Keratinocyte (primary cell): ENCODE results near the gene FTCD. TPM values are rescaled to one million over a fixed set of nuclear protein-coding genes. Genes with fewer than 3 reads are reported as not detected.
A peak's percentile ranks its signal among the peaks of the same experiment; 100 is the strongest.
"Not testable (repeated sequence)": the region's sequence is repeated elsewhere in the genome, so short reads cannot be mapped to it uniquely, and the experiment has no call there.

Experiments
- DNase-seq: peaks from one replicate; pipeline ENCODE4 v3.0.0-alpha.2; 2011; ENCODE audit warnings: low read depth, missing footprints, low spot score
- FAIRE-seq: peaks from 2 replicates; lab custom pipeline; 2011; peaks lifted over from hg19 to GRCh38; lab: Jason Lieb, UNC
- H2AFZ ChIP-seq: 2 replicates; pipeline ENCODE4 v1.6.0; 2012; ENCODE audit warnings: low read length, control low read depth, inconsistent platforms; ENCODE audit not compliant: control insufficient read depth
- H3K27ac ChIP-seq: 2 replicates; pipeline ENCODE4 v1.5.1; 2011; ENCODE audit warnings: low read length; ENCODE audit not compliant: control insufficient read depth, insufficient read depth
- H3K27me3 ChIP-seq: 3 replicates; pipeline ENCODE4 v1.6.0; 2011; ENCODE audit warnings: low read length; ENCODE audit not compliant: control insufficient read depth, insufficient read depth; ENCODE audit errors: extremely low read depth
- H3K36me3 ChIP-seq, 2 experiments: 2 replicates in 1 of 2; 3 replicates in 1 of 2; pipeline ENCODE4 v1.5.1; 2011; ENCODE audit warnings: low read length in 2 of 2, mild to moderate bottlenecking in 1 of 2; ENCODE audit not compliant: control insufficient read depth in 2 of 2, insufficient read depth in 2 of 2; ENCODE audit errors: extremely low read depth in 1 of 2
- H3K4me1 ChIP-seq: 3 replicates; pipeline ENCODE4 v1.5.1; 2011; ENCODE audit warnings: low read length; ENCODE audit not compliant: control insufficient read depth, insufficient read depth; ENCODE audit errors: extremely low read depth
- H3K4me2 ChIP-seq: 3 replicates; pipeline ENCODE4 v1.6.0; 2011; ENCODE audit warnings: low read depth, low read length; ENCODE audit not compliant: control insufficient read depth, insufficient read depth; ENCODE audit errors: extremely low read depth
- H3K4me3 ChIP-seq, 3 experiments: fragments of 200-600 bp in 1 of 3; sonication (generic) in 1 of 3; 2 replicates in 2 of 3; 3 replicates in 1 of 3; pipeline ENCODE4 v1.5.1; 2011 to 2016; ENCODE audit warnings: low read length in 3 of 3, mild to moderate bottlenecking in 3 of 3, control low read depth in 2 of 3, inconsistent platforms in 1 of 3, low read depth in 1 of 3, mixed read lengths in 1 of 3, mixed run types in 1 of 3, moderate library complexity in 1 of 3; ENCODE audit not compliant: control insufficient read depth in 2 of 3, insufficient read depth in 2 of 3; ENCODE audit errors: extremely low read depth in 1 of 3
- H3K79me2 ChIP-seq: 2 replicates; pipeline ENCODE4 v1.6.0; 2012; ENCODE audit warnings: low read length; ENCODE audit not compliant: control insufficient read depth, insufficient read depth
- H3K9ac ChIP-seq: 3 replicates; pipeline ENCODE4 v1.6.0; 2011; ENCODE audit warnings: low read length; ENCODE audit not compliant: control insufficient read depth, insufficient read depth; ENCODE audit errors: extremely low read depth
- H3K9me1 ChIP-seq: 3 replicates; pipeline ENCODE4 v1.6.0; 2011; ENCODE audit warnings: low read length; ENCODE audit not compliant: control insufficient read depth, insufficient read depth; ENCODE audit errors: extremely low read depth
- H3K9me3 ChIP-seq: 2 replicates; pipeline ENCODE4 v1.5.1; 2012; ENCODE audit warnings: low read depth, low read length; ENCODE audit not compliant: control insufficient read depth
- H4K20me1 ChIP-seq: 3 replicates; pipeline ENCODE4 v1.6.0; 2011; ENCODE audit warnings: low read length; ENCODE audit not compliant: control insufficient read depth, insufficient read depth; ENCODE audit errors: extremely low read depth
- CTCF ChIP-seq, 3 experiments: IDR thresholded peaks in 1 of 3; conservative IDR thresholded peaks in 1 of 3; optimal IDR thresholded peaks in 1 of 3; 2 replicates in 2 of 3; 3 replicates in 1 of 3; pipeline versions ENCODE3 to v1.5.1; 2011; ENCODE audit warnings: low read length in 3 of 3, mild to moderate bottlenecking in 3 of 3, moderate library complexity in 2 of 3, control low read depth in 1 of 3, inconsistent platforms in 1 of 3; ENCODE audit not compliant: insufficient read depth in 2 of 3; ENCODE audit errors: extremely low read depth in 1 of 3
- EZH2 ChIP-seq: IDR thresholded peaks from one replicate; pipeline ENCODE4 v1.6.1; 2012; ENCODE audit warnings: inconsistent platforms, mild to moderate bottlenecking, low read length, moderate library complexity
- dilution Hi-C: fragments of 300-500 bp; cut with MboI; formaldehyde crosslinking; loops from one replicate; pipeline ENCODE4 v1.7.0; 2020; ENCODE audit warnings: low sequenced_read_pairs; ENCODE audit not compliant: extremely low pct_ligation_motif_present
- polyA plus RNA-seq, 5 experiments: library from polyadenylated mRNA; depleted of rRNA in 3 of 5; stranded (reverse) in 3 of 5; stranded (forward) in 1 of 5; unstranded in 1 of 5; fragments of >200 nt; gene quantifications; 1 replicate in 1 of 5; 2 replicates in 3 of 5; 3 replicates in 1 of 5; pipeline versions ENCODE4 v1.2.1 to v1.2.3, GENCODE V29; 2011 to 2012; ENCODE audit warnings: missing spikeins in 2 of 5, low read depth in 1 of 5, low replicate concordance in 1 of 5

FTCD gene
- polyA plus RNA-seq, 1 donor (not counting 4 experiments of a cell fraction or from before 2014, with no cell fraction given): not detected

GRCh38 chr21:46184625-46185555 is 29.5 kb upstream of the FTCD start:
- DNase-seq (no peak), FAIRE-seq (no peak)
- Histone ChIP-seq H3K27me3 (no peaks in the 10 kb centered on the region), H3K4me2 (peak overlapping the region; percentile 73), H4K20me1 (peaks cover 3% of the 10 kb centered on the region), H3K4me3 (peak overlapping the region; percentile 36 to 73 (median 63)), H3K36me3 (peaks cover 7 to 11% of the 10 kb centered on the region in 2 experiments), H3K9me1 (no peaks in the 10 kb centered on the region), H3K9ac (peak overlapping the region; percentile 62), H3K79me2 (no peaks in the 10 kb centered on the region), H3K9me3 (no peaks in the 10 kb centered on the region), H2AFZ (peak overlapping the region; percentile 68), H3K4me1 (peaks cover 15% of the 10 kb centered on the region), H3K27ac (peak overlapping the region; percentile 63)
- dilution Hi-C loops: no loop called here
- TF ChIP-seq EZH2 (no peak), CTCF (optimal IDR thresholded peaks at IDR 0.05 in 1 of 3, IDR thresholded peaks at IDR 0.05 in 1 of 3, conservative IDR thresholded peaks at IDR 0.05 in 1 of 3; ENCODE audit: extremely low read depth in 1 of 3, insufficient read depth in 2 of 3, low read length in 3 of 3) (no peak)

- dilution Hi-C loops: no loop called here
- no peak for TF ChIP-seq EZH2
- no peak for TF ChIP-seq CTCF (optimal IDR thresholded peaks at IDR 0.05 in 1 of 3, IDR thresholded peaks at IDR 0.05 in 1 of 3, conservative IDR thresholded peaks at IDR 0.05 in 1 of 3; ENCODE audit: extremely low read depth in 1 of 3, insufficient read depth in 2 of 3, low read length in 3 of 3)
Observed at GRCh38 chr21:46183910-46184624, 28.7 kb upstream of the FTCD start, which contains the start of gene SPATC1L. SPATC1L (minus strand) TSS chr21:46184459; CDS start chr21:46182816, 1,643 bp downstream.

GRCh38 chr21:46183337-46183909 is 28.0 kb upstream of the FTCD start:
- H3K36me3 ChIP-seq, H3K27me3 ChIP-seq, DNase-seq, H3K4me1 ChIP-seq, FAIRE-seq, H4K20me1 ChIP-seq, H3K79me2 ChIP-seq, H3K9me1 ChIP-seq, H3K27ac ChIP-seq, H2AFZ ChIP-seq, H3K9me3 ChIP-seq, dilution Hi-C loops: not testable (repeated sequence)
- H3K9ac ChIP-seq: peak overlapping the region; percentile 62
- H3K4me2 ChIP-seq: peak overlapping the region; percentile 74
- peak overlapping the region in 1 of 3 experiments; percentile 63 for H3K4me3 ChIP-seq

More at GRCh38 chr21:46183910-46184624, 28.7 kb upstream of the FTCD start, which contains the start of gene SPATC1L:
- H2AFZ ChIP-seq: peak within 1 kb of the TSS; percentile 82
- peaks cover 3% of the 10 kb centered on the region in 2 experiments for H3K36me3 ChIP-seq
- peak within 1 kb of the TSS; percentile 74 for H3K4me2 ChIP-seq
- H3K27ac ChIP-seq: peak within 1 kb of the TSS; percentile 63
- no peaks in the 10 kb centered on the region for H3K79me2 ChIP-seq
- H3K27me3 ChIP-seq: no peaks in the 10 kb centered on the region
- no peaks in the 10 kb centered on the region for H3K9me1 ChIP-seq
- DNase-seq (no peak), FAIRE-seq (no peak)
- H4K20me1 ChIP-seq: no peaks in the 10 kb centered on the region
- H3K4me1 ChIP-seq: peaks cover 7% of the 10 kb centered on the region
- peak within 1 kb of the TSS; percentile 62 for H3K9ac ChIP-seq
- peak within 1 kb of the TSS; percentile 63 to 76 (median 75) for H3K4me3 ChIP-seq
- no peaks in the 10 kb centered on the region for H3K9me3 ChIP-seq
